H1 (cell line): ENCODE measurements around the gene CUEDC1. TPM values are rescaled to one million over a fixed set of nuclear protein-coding genes. Genes with fewer than 3 reads are reported as not detected.
A peak's percentile ranks its signal among the peaks of the same experiment; 100 is the strongest.

Source experiments
- CTCF ChIA-PET: fragments of 300-600 bp; sonication (Branson Sonifier 250); formaldehyde crosslinking; loops from one replicate; lab custom pipeline; 2021; ENCODE audit not compliant: partially characterized antibody; lab: Charles Lee
- POLR2A ChIA-PET: fragments of 300-600 bp; sonication (Branson Sonifier 250); formaldehyde crosslinking; loops from one replicate; lab custom pipeline; 2021; ENCODE audit warnings: inconsistent platforms; ENCODE audit not compliant: partially characterized antibody; lab: Charles Lee
- DNase-seq, 2 experiments: peaks; one replicate each; pipeline versions ENCODE4 v3.0.0 to v3.0.0-alpha.2; 2010 to 2022; ENCODE audit warnings: low spot score in 2 of 2, low read depth in 1 of 2, mixed read lengths in 1 of 2
- FAIRE-seq: peaks from 2 replicates; lab custom pipeline; 2011; peaks lifted over from hg19 to GRCh38; lab: Jason Lieb, UNC
- H2AFZ ChIP-seq: 2 replicates; pipeline ENCODE4 v1.8.1; 2012; ENCODE audit warnings: low read length, inconsistent platforms
- H2AK5ac ChIP-seq: 2 replicates; pipeline ENCODE4 v1.6.1; 2013; ENCODE audit warnings: low read depth, low read length
- H2BK120ac ChIP-seq: replicated peaks from 2 replicates; pipeline ENCODE3; 2013; ENCODE audit warnings: low read depth, low read length, inconsistent platforms
- H2BK12ac ChIP-seq: 2 replicates; pipeline ENCODE4 v1.6.1; 2013; ENCODE audit warnings: low read depth, low read length
- H2BK15ac ChIP-seq: 2 replicates; pipeline ENCODE4 v1.6.1; 2013; ENCODE audit warnings: low read length
- H2BK20ac ChIP-seq: 2 replicates; pipeline ENCODE4 v1.6.1; 2013; ENCODE audit warnings: low read length
- H2BK5ac ChIP-seq: 2 replicates; pipeline ENCODE4 v1.6.1; 2013; ENCODE audit warnings: low read depth, low read length
- H3K14ac ChIP-seq: 2 replicates; pipeline ENCODE4 v1.6.1; 2013; ENCODE audit warnings: inconsistent platforms; ENCODE audit not compliant: insufficient read length
- H3K18ac ChIP-seq: 2 replicates; pipeline ENCODE4 v1.6.1; 2013; ENCODE audit warnings: low read length; ENCODE audit errors: extremely low read depth
- H3K23ac ChIP-seq: 2 replicates; pipeline ENCODE4 v1.6.1; 2013; ENCODE audit warnings: inconsistent platforms; ENCODE audit not compliant: insufficient read length
- H3K23me2 ChIP-seq: 2 replicates; pipeline ENCODE4 v1.6.1; 2013; ENCODE audit warnings: low read depth, low read length
- H3K27ac ChIP-seq: 2 replicates; pipeline ENCODE4 v1.6.1; 2011; ENCODE audit warnings: low read depth, low read length, inconsistent platforms
- H3K27me3 ChIP-seq, 4 experiments: replicated peaks in 1 of 4; 1 replicate in 1 of 4; 2 replicates in 3 of 4; pipeline versions ENCODE4 v1.6.1 to v1.8.1; 2011 to 2013; ENCODE audit warnings: low read length in 3 of 4, mild to moderate bottlenecking in 3 of 4, inconsistent platforms in 2 of 4, mixed read lengths in 2 of 4, moderate library complexity in 1 of 4; ENCODE audit not compliant: control insufficient read depth in 3 of 4, insufficient read depth in 3 of 4; ENCODE audit errors: extremely low read depth in 1 of 4
- H3K36me3 ChIP-seq, 4 experiments: 2 replicates each; pipeline versions ENCODE4 v1.6.1 to v1.8.1; 2011 to 2013; ENCODE audit warnings: mild to moderate bottlenecking in 4 of 4, low read length in 3 of 4, moderate library complexity in 2 of 4, control low read depth in 1 of 4, inconsistent platforms in 1 of 4; ENCODE audit not compliant: insufficient read depth in 4 of 4, control insufficient read depth in 2 of 4
- H3K4ac ChIP-seq: replicated peaks from 2 replicates; pipeline ENCODE3; 2013; ENCODE audit warnings: low read length, low read depth, mixed read lengths, inconsistent platforms; ENCODE audit not compliant: insufficient read length
- H3K4me1 ChIP-seq, 4 experiments: replicated peaks in 1 of 4; 1 replicate in 1 of 4; 2 replicates in 3 of 4; pipeline versions ENCODE4 v1.6.1 to v1.8.1; 2011 to 2013; ENCODE audit warnings: low read length in 3 of 4, inconsistent platforms in 2 of 4, mixed read lengths in 1 of 4; ENCODE audit not compliant: insufficient read depth in 4 of 4, control insufficient read depth in 3 of 4
- H3K4me2 ChIP-seq, 2 experiments: 2 replicates each; pipeline versions ENCODE4 v1.6.1 to v1.8.1; 2011 to 2013; ENCODE audit warnings: low read depth in 2 of 2, low read length in 2 of 2, control low read depth in 1 of 2, inconsistent platforms in 1 of 2, mild to moderate bottlenecking in 1 of 2; ENCODE audit not compliant: insufficient read depth in 1 of 2
- H3K4me3 ChIP-seq, 4 experiments: fragments of 200-600, 300-600 bp in 1 of 4; sonication (generic), shearing (Covaris generic), sonication (Bioruptor Twin) in 1 of 4; 2 replicates each; pipeline versions ENCODE4 v1.5.1 to v1.8.1; 2011 to 2016; ENCODE audit warnings: low read length in 4 of 4, low read depth in 3 of 4, control low read depth in 2 of 4, inconsistent platforms in 2 of 4, mild to moderate bottlenecking in 2 of 4, mixed read lengths in 1 of 4, moderate library complexity in 1 of 4; ENCODE audit not compliant: insufficient read depth in 2 of 4; ENCODE audit errors: extremely low read depth in 1 of 4
- H3K56ac ChIP-seq: replicated peaks from 2 replicates; pipeline ENCODE3; 2013; ENCODE audit warnings: low read depth, mild to moderate bottlenecking, mixed read lengths, low read length, inconsistent platforms; ENCODE audit not compliant: insufficient read length
- H3K79me1 ChIP-seq: 2 replicates; pipeline ENCODE4 v1.6.1; 2013; ENCODE audit warnings: low read depth, low read length, control low read depth
- H3K79me2 ChIP-seq, 2 experiments: 2 replicates each; pipeline versions ENCODE4 v1.6.1 to v1.8.1; 2012 to 2013; ENCODE audit warnings: low read length in 2 of 2, mild to moderate bottlenecking in 2 of 2, inconsistent platforms in 1 of 2; ENCODE audit not compliant: insufficient read depth in 2 of 2, control insufficient read depth in 1 of 2
- H3K9ac ChIP-seq, 4 experiments: replicated peaks in 1 of 4; 1 replicate in 1 of 4; 2 replicates in 3 of 4; pipeline versions ENCODE4 v1.6.1 to v1.8.1; 2011 to 2013; ENCODE audit warnings: low read depth in 3 of 4, low read length in 3 of 4, control low read depth in 2 of 4, mild to moderate bottlenecking in 2 of 4, moderate library complexity in 2 of 4, inconsistent platforms in 1 of 4; ENCODE audit errors: extremely low read depth in 1 of 4
- H3K9me3 ChIP-seq, 2 experiments: 2 replicates each; pipeline versions ENCODE4 v1.6.1 to v1.8.1; 2012 to 2013; ENCODE audit warnings: mild to moderate bottlenecking in 2 of 2, moderate library complexity in 2 of 2, control low read depth in 1 of 2, inconsistent platforms in 1 of 2, low read depth in 1 of 2, low read length in 1 of 2, mixed read lengths in 1 of 2; ENCODE audit not compliant: insufficient read depth in 2 of 2
- H4K20me1 ChIP-seq, 2 experiments: replicated peaks in 1 of 2; 2 replicates each; pipeline versions ENCODE3 to v1.8.1; 2011 to 2013; ENCODE audit warnings: inconsistent platforms in 2 of 2, low read length in 2 of 2, mild to moderate bottlenecking in 1 of 2; ENCODE audit not compliant: insufficient read depth in 2 of 2, control insufficient read depth in 1 of 2
- H4K5ac ChIP-seq: 2 replicates; pipeline ENCODE4 v1.6.1; 2013; ENCODE audit warnings: low read length, low read depth, mixed read lengths, inconsistent platforms; ENCODE audit not compliant: insufficient read length
- H4K8ac ChIP-seq: 2 replicates; pipeline ENCODE4 v1.8.0; 2013; ENCODE audit warnings: mild to moderate bottlenecking, moderate library complexity, low read length, inconsistent platforms; ENCODE audit not compliant: insufficient read depth; ENCODE audit errors: extremely low read depth
- H4K91ac ChIP-seq: replicated peaks from 2 replicates; pipeline ENCODE3; 2013; ENCODE audit warnings: low read length, mixed read lengths, inconsistent platforms; ENCODE audit not compliant: insufficient read length
- BCL11A ChIP-seq, 2 experiments: IDR thresholded peaks; one replicate each; pipeline ENCODE4 v1.6.1; 2011; ENCODE audit warnings: low read depth in 2 of 2, low read length in 2 of 2, mild to moderate bottlenecking in 2 of 2
- CHD1 ChIP-seq: IDR thresholded peaks from 2 replicates; pipeline ENCODE4 v1.6.1; 2012; ENCODE audit warnings: low read depth, low read length, improper control_type of control experiment
- E2F6 ChIP-seq: IDR thresholded peaks from 2 replicates; pipeline ENCODE4 v1.6.1; 2012; ENCODE audit warnings: inconsistent platforms
- FOSL1 ChIP-seq: IDR thresholded peaks from 2 replicates; pipeline ENCODE4 v1.6.1; 2011; ENCODE audit warnings: mild to moderate bottlenecking, low read depth, low read length, moderate library complexity; ENCODE audit not compliant: insufficient read depth
- GTF2F1 ChIP-seq: IDR thresholded peaks from 2 replicates; pipeline ENCODE4 v1.6.1; 2012; ENCODE audit warnings: low read depth, low read length, improper control_type of control experiment, borderline replicate concordance
- MAX ChIP-seq: IDR thresholded peaks from 2 replicates; pipeline ENCODE4 v1.6.1; 2012; ENCODE audit warnings: inconsistent platforms
- POLR2A ChIP-seq, 2 experiments: IDR thresholded peaks; 1 replicate in 1 of 2; 2 replicates in 1 of 2; pipeline ENCODE4 v1.6.1; 2011; ENCODE audit warnings: low read depth in 2 of 2, low read length in 2 of 2, mild to moderate bottlenecking in 2 of 2; ENCODE audit errors: control extremely low read depth in 1 of 2
- TEAD4 ChIP-seq: IDR thresholded peaks from 2 replicates; pipeline ENCODE4 v1.6.1; 2012; ENCODE audit warnings: low read depth, low read length, inconsistent platforms, mixed read lengths
- USF2 ChIP-seq: IDR thresholded peaks from 2 replicates; pipeline ENCODE4 v1.6.1; 2011; ENCODE audit warnings: low read length, improper control_type of control experiment
- WGBS, 2 experiments: shearing (Covaris generic) in 1 of 2; methylation state at CpG; one replicate each; pipeline versions ENCODE4 v1.1.6 to v1.1.7; 2013 to 2015; ENCODE audit warnings: low lambda C conversion rate in 2 of 2, mixed read lengths in 2 of 2, inconsistent platforms in 1 of 2, low coverage in 1 of 2, missing lambda C conversion rate in 1 of 2; ENCODE audit not compliant: insufficient replicate concordance in 2 of 2, insufficient coverage in 1 of 2, insufficient read length in 1 of 2; ENCODE audit errors: extremely low coverage in 1 of 2, missing lambda C conversion rate in 1 of 2; 5-methylcytosine and 5-hydroxymethylcytosine counted together
- polyA plus RNA-seq, 7 experiments: library from polyadenylated mRNA; depleted of rRNA in 3 of 7; stranded (reverse) in 5 of 7; unstranded in 2 of 7; fragments of >200 nt in 5 of 7; fragments of 200-250 nt in 2 of 7; gene quantifications; 1 replicate in 5 of 7; 2 replicates in 1 of 7; 4 replicates in 1 of 7; pipeline versions ENCODE4 v1.2.1 to v1.2.3, GENCODE V29; 2011 to 2013; ENCODE audit warnings: missing spikeins in 2 of 7, mixed read lengths in 2 of 7
- total RNA-seq: library from RNA; stranded (reverse); fragmentation: NEBNext Ultra II Directional; extraction: Animal tissue kit (Norgen Biotek cat#: 25700); gene quantifications from 2 replicates; pipeline ENCODE4 v1.2.1, GENCODE V29; 2021

Gene CUEDC1
- total and polyA plus RNA-seq, 2 of the 8 experiments (the other 6 are each of a cell fraction or from before 2014, with no cell fraction given) = 4.0 to 10.7 TPM

GRCh38 chr17:57902800-57903759 lies 52.1 kb downstream of the CUEDC1 start:
- Histone ChIP-seq H4K20me1 (no peaks in the 10 kb centered on the region), H4K8ac (no peak overlapping the region; the same call in 1 of the 2 replicates), H3K9me3 (no peaks in the 10 kb centered on the region), H4K91ac (no peak overlapping the region), H3K27ac (no peak overlapping the region), H3K23me2 (no peaks in the 10 kb centered on the region), H3K27me3 (no peaks in the 10 kb centered on the region), H3K4me2 (no peak overlapping the region), H3K4me3 (no peak overlapping the region), H2AFZ (no peak overlapping the region), H2BK20ac (no peak overlapping the region), H3K36me3 (no peaks in the 10 kb centered on the region), H3K79me1 (no peaks in the 10 kb centered on the region), H2BK5ac (peak overlapping the region; percentile 27; the same call in 1 of the 2 replicates), H2BK15ac (peak overlapping the region; percentile 83; the same call in 1 of the 2 replicates), H3K23ac (no peak overlapping the region), H3K18ac (no peak overlapping the region; the same call in none of the 2 replicates), H2BK120ac (no peak overlapping the region), H3K79me2 (no peaks in the 10 kb centered on the region), H2AK5ac (peak overlapping the region; percentile 68; the same call in 1 of the 2 replicates), H3K56ac (no peak overlapping the region), H4K5ac (no peak overlapping the region), H3K14ac (no peak overlapping the region), H2BK12ac (peak overlapping the region; percentile 53), H3K4ac (no peak overlapping the region), H3K9ac (no peak overlapping the region), H3K4me1 (peaks cover 5 to 36% (median 26%) of the 10 kb centered on the region in 4 experiments)
- no peak for DNase-seq
- ChIA-PET CTCF (interaction anchor here (0.9 to 6.7 kb wide), 16 partner anchors 8 to 97 kb away, joined by 3 to 36 read pairs (median 8); no protein-coding TSS in a partner anchor), POLR2A (interaction anchor here (0.8 to 3.9 kb wide), 8 partner anchors 28 to 91 kb away, joined by 3 to 18 read pairs (median 4); partner anchors contain the start of genes CUEDC1 and VEZF1)
- 89% methylated on average over 5 of the region's 5 CpGs; no CpG with 5 or more reads in 1 of the 2 experiments for WGBS, 2 experiments
- no peak for FAIRE-seq
- TF ChIP-seq POLR2A (IDR thresholded peaks at IDR 0.05; ENCODE audit: control extremely low read depth in 1 of 2, low read depth in 2 of 2, low read length in 2 of 2) (no peak), MAX (no peak), FOSL1 (no peak), CHD1 (no peak), GTF2F1 (no peak), BCL11A (IDR thresholded peaks at IDR 0.05; ENCODE audit: low read depth in 2 of 2, low read length in 2 of 2) (no peak), TEAD4 (no peak), E2F6 (no peak), USF2 (no peak)
